ENCODE measurements around the gene RNF40. TPM values are rescaled to one million over a fixed set of nuclear protein-coding genes. Genes with fewer than 3 reads are reported as not detected.

Gene RNF40
- total RNA-seq, 1 experiment from 2014 or later, result 130 TPM

DNA sequence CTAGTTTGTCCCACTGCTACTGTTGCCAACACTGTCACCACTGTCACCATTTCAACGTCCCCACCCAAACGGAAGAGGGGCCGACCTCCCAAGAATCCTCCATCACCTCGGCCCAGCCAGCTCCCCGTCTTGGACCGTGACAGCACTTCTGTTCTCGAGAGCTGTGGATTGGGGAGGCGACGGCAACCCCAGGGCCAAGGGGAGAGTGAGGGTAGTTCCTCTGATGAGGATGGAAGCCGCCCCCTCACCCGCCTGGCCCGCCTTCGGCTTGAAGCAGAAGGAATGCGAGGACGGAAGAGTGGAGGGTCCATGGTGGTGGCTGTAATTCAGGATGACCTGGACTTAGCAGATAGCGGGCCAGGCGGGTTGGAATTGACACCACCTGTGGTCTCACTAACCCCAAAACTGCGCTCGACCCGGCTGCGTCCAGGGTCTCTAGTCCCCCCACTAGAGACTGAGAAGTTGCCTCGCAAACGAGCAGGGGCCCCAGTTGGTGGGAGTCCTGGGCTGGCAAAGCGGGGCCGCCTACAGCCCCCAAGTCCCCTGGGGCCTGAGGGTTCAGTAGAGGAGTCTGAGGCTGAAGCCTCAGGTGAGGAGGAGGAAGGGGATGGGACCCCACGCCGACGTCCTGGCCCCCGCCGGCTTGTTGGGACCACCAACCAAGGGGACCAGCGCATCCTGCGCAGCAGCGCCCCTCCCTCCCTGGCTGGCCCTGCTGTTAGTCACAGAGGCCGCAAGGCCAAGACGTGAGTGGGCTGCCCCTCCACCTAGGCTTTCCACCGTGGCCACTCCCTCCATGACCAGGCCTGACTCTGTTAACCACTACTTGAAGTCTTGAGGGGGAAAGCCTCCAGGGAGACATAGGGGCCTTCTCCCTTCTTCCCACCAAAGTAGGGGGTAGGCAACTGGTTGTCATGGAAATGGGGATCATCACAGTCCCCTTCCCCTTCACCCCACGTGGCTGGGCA, 22.9 kb upstream of the RNF40 start:
- no TSS peak for BruUV-seq (replicated peaks)
- H3K27ac Mint-ChIP-seq (ENCODE audit: unreplicated experiment), result peak overlapping the region; percentile 39
- H3K4me1 Mint-ChIP-seq (ENCODE audit: low read depth, unreplicated experiment), result peaks cover 34% of the 10 kb centered on the region
- CTCF ChIA-PET, result no interaction called here
- peaks cover 97% of the 10 kb centered on the region for H3K36me3 Mint-ChIP-seq (ENCODE audit: insufficient read depth, unreplicated experiment)
- intact Hi-C loops (cut with micrococcal nuclease; ENCODE audit: unreplicated experiment), result no loop called here
- TF ChIP-seq, protein P1, sequence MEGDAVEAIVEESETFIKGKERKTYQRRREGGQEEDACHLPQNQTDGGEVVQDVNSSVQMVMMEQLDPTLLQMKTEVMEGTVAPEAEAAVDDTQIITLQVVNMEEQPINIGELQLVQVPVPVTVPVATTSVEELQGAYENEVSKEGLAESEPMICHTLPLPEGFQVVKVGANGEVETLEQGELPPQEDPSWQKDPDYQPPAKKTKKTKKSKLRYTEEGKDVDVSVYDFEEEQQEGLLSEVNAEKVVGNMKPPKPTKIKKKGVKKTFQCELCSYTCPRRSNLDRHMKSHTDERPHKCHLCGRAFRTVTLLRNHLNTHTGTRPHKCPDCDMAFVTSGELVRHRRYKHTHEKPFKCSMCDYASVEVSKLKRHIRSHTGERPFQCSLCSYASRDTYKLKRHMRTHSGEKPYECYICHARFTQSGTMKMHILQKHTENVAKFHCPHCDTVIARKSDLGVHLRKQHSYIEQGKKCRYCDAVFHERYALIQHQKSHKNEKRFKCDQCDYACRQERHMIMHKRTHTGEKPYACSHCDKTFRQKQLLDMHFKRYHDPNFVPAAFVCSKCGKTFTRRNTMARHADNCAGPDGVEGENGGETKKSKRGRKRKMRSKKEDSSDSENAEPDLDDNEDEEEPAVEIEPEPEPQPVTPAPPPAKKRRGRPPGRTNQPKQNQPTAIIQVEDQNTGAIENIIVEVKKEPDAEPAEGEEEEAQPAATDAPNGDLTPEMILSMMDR (IDR thresholded peaks at IDR 0.05; ENCODE audit: unreplicated experiment), result no peak
- no peak overlapping the region for H3K4me3 Mint-ChIP-seq (ENCODE audit: low read depth, unreplicated experiment)
- no peaks in the 10 kb centered on the region for H3K27me3 Mint-ChIP-seq (ENCODE audit: unreplicated experiment)
- H3K9me3 Mint-ChIP-seq (ENCODE audit: low read depth, unreplicated experiment), result no peaks in the 10 kb centered on the region
- DNase-seq, result no peak

DNA sequence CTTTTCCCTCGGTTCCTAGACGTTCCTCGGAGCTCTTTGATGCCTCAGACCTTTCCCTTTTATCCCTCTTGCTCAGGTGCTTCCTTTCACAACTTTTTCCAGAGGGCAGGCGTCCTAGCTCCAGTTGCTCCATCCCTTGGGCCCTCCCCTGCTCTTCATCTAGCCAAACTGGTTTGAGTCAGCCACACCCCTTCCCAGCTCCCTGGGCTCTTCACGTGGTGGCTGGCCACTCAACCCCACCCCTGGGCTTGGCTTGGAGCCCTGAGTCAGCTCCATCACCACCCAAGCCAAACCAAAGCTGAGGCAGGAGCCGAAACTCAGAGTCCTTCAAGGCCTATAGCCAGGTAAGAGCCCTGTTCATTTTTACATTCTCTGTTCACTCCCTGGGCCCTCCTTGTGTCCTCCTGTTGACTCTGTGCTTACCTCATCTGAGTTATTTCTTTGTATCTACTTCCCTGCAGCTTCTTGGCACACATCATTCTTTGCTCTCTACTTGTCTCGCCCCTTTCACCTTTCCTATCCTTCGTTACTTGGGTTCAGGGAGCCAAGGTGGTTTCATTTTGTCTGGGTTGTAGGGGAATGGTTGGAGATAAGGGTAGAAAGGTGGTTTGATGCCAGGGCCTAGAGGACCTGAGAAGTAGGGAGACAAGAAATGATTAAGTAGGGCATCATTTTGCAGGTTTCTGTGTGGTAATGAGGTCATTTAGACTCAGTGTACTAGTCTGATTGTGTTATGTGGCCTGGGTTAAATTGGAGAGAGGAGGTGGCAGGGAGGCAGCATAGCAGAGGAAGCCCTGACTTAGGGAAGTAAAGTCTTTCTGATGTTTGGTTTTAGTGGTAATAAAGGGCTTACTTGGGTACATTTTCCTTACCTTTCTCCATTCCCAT, 21.5 kb upstream of the RNF40 start:
- H3K27me3 Mint-ChIP-seq (ENCODE audit: unreplicated experiment), result no peaks in the 10 kb centered on the region
- peaks cover 46% of the 10 kb centered on the region for H3K4me1 Mint-ChIP-seq (ENCODE audit: low read depth, unreplicated experiment)
- intact Hi-C loops (cut with micrococcal nuclease; ENCODE audit: unreplicated experiment), result no loop called here
- peak overlapping the region; percentile 89 for H3K27ac Mint-ChIP-seq (ENCODE audit: unreplicated experiment)
- peaks cover 4% of the 10 kb centered on the region for H3K9me3 Mint-ChIP-seq (ENCODE audit: low read depth, unreplicated experiment)
- peaks cover 96% of the 10 kb centered on the region for H3K36me3 Mint-ChIP-seq (ENCODE audit: insufficient read depth, unreplicated experiment)
- peak; percentile 98 for DNase-seq
- peak overlapping the region; percentile 96 for H3K4me3 Mint-ChIP-seq (ENCODE audit: low read depth, unreplicated experiment)
- CTCF ChIA-PET, result interaction anchor here (0.5 to 1.6 kb wide), 6 partner anchors 16 to 202 kb away, joined by 3 to 5 read pairs (median 4); no protein-coding TSS in a partner anchor
- TSS peak; percentile 99 for BruUV-seq (replicated peaks)
- TF ChIP-seq, protein P1 (IDR thresholded peaks at IDR 0.05; ENCODE audit: unreplicated experiment), result no peak

DNA sequence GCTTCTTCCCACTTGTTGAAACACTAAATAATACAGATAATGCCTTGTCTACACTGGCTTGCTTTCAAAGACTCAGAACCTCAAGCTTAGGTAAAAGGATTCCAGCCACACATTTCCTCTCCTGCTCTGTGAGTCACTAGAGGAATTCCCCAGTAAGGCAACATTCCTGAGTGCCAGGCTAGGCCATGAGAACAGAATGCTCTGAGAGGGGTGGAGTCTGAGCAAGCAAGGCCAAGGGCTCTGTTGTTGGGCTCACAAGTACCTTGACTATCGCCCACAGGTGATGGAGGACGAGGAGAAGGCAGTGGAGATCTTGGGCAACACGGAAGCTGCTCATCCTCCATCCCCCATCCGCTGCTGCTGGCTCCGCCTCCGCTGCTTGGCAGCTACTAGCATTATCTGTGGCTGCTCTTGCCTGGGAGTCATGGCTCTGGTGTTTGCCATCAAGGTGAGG, 20.6 kb upstream of the RNF40 start:
- Mint-ChIP-seq H3K9me3 (ENCODE audit: low read depth, unreplicated experiment) (peaks cover 4% of the 10 kb centered on the region), H3K36me3 (ENCODE audit: insufficient read depth, unreplicated experiment) (peaks cover 93% of the 10 kb centered on the region), H3K4me3 (ENCODE audit: low read depth, unreplicated experiment) (peak overlapping the region; percentile 96), H3K4me1 (ENCODE audit: low read depth, unreplicated experiment) (peaks cover 48% of the 10 kb centered on the region), H3K27ac (ENCODE audit: unreplicated experiment) (peak overlapping the region; percentile 89), H3K27me3 (ENCODE audit: unreplicated experiment) (no peaks in the 10 kb centered on the region)
- BruUV-seq (replicated peaks), result no TSS peak
- CTCF ChIA-PET, result interaction anchor here (0.7 to 1.6 kb wide), 2 partner anchors 28 to 201 kb away, joined by 3 read pairs; no protein-coding TSS in a partner anchor
- DNase-seq, result peak; percentile 88
- TF ChIP-seq, protein P1 (IDR thresholded peaks at IDR 0.05; ENCODE audit: unreplicated experiment), result no peak
- intact Hi-C loops (cut with micrococcal nuclease; ENCODE audit: unreplicated experiment), result no loop called here

DNA sequence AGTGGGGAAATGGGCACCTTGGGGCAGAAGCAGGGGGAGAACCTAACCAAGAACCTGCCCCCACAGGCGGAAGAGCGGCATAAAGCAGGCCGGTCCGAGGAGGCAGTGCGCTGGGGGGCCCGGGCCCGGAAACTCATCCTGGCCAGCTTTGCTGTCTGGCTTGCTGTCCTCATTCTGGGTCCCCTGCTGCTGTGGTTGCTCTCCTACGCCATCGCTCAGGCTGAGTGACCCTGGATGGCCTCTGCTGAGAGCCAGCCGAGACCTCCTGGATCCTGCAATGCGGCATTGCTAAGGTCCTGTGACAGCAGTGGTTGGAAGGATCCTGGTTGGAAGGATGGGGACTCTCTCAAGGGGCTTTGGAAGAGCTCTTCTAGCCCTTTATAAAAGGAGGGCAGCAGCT, 18.4 kb upstream of the RNF40 start:
- Mint-ChIP-seq H3K4me3 (ENCODE audit: low read depth, unreplicated experiment) (no peak overlapping the region), H3K4me1 (ENCODE audit: low read depth, unreplicated experiment) (peaks cover 62% of the 10 kb centered on the region), H3K27ac (ENCODE audit: unreplicated experiment) (no peak overlapping the region), H3K36me3 (ENCODE audit: insufficient read depth, unreplicated experiment) (peaks cover 93% of the 10 kb centered on the region), H3K27me3 (ENCODE audit: unreplicated experiment) (no peaks in the 10 kb centered on the region), H3K9me3 (ENCODE audit: low read depth, unreplicated experiment) (peaks cover 4% of the 10 kb centered on the region)
- no peak for DNase-seq
- intact Hi-C loops (cut with micrococcal nuclease; ENCODE audit: unreplicated experiment), result no loop called here
- no TSS peak for BruUV-seq (replicated peaks)
- CTCF ChIA-PET, result no interaction called here
- TF ChIP-seq, protein P1 (IDR thresholded peaks at IDR 0.05; ENCODE audit: unreplicated experiment), result no peak

Measured in Calu3 (cell line).